B cell (primary cell): ENCODE measurements around the gene PPM1M. TPM values are rescaled to one million over a fixed set of nuclear protein-coding genes. Genes with fewer than 3 reads are reported as not detected.
A peak's percentile ranks its signal among the peaks of the same experiment; 100 is the strongest.

Source experiments
- ATAC-seq: fragments of 200-7000 bp; cut with Tn5 transposase; one replicate; pipeline ENCODE4 v1.10.0; 2021; ENCODE audit warnings: low read depth, mild to moderate bottlenecking, moderate number of reproducible peaks, moderate library complexity
- CTCF ChIA-PET: fragments of 350-600 bp; sonication (Branson Sonifier 250); formaldehyde crosslinking; loops from one replicate; lab custom pipeline; 2021; ENCODE audit warnings: antibody characterized with exemption, inconsistent platforms; lab: Charles Lee
- POLR2A ChIA-PET: fragments of 350-600 bp; sonication (Branson Sonifier 250); formaldehyde crosslinking; loops from one replicate; lab custom pipeline; 2021; ENCODE audit warnings: antibody characterized with exemption; lab: Charles Lee
- DNase-seq: peaks from one replicate; pipeline ENCODE4 v3.0.0; 2013
- H2AFZ ChIP-seq: 2 replicates; pipeline ENCODE4 v1.6.1; 2012; ENCODE audit warnings: mild to moderate bottlenecking, low read depth, low read length; ENCODE audit not compliant: insufficient read depth, poor library complexity, severe bottlenecking
- H3K27ac ChIP-seq, 2 donors: 1 replicate in 1 of 2; 2 replicates in 1 of 2; pipeline ENCODE4 v1.5.1; 2012 to 2013; ENCODE audit warnings: low read length in 2 of 2, mild to moderate bottlenecking in 2 of 2, moderate library complexity in 1 of 2
- H3K27me3 ChIP-seq, 4 experiments: fragments of 200-600 bp in 1 of 4; sonication (generic) in 1 of 4; replicated peaks in 1 of 4; 1 replicate in 2 of 4; 2 replicates in 2 of 4; pipeline versions ENCODE4 v1.6.1 to v1.7.0; 2013 to 2016; ENCODE audit warnings: low read length in 3 of 4, mild to moderate bottlenecking in 2 of 4, mixed read lengths in 1 of 4, moderate library complexity in 1 of 4; ENCODE audit not compliant: insufficient read depth in 4 of 4, control insufficient read depth in 3 of 4; ENCODE audit errors: control extremely low read depth in 1 of 4
- H3K36me3 ChIP-seq, 2 experiments: replicated peaks in 1 of 2; 1 replicate in 1 of 2; 2 replicates in 1 of 2; pipeline versions ENCODE4 v1.6.1 to v1.7.1; 2013; ENCODE audit warnings: low read length in 1 of 2; ENCODE audit not compliant: insufficient read depth in 2 of 2, control insufficient read depth in 1 of 2; ENCODE audit errors: control extremely low read depth in 1 of 2, extremely low read depth in 1 of 2
- H3K4me1 ChIP-seq, 2 donors: fragments of 200-600 bp in 1 of 2; sonication (generic) in 1 of 2; 1 replicate in 1 of 2; 2 replicates in 1 of 2; pipeline versions ENCODE4 v1.5.1 to v1.6.1; 2013 to 2017; ENCODE audit warnings: low read length in 2 of 2; ENCODE audit not compliant: control insufficient read depth in 2 of 2, insufficient read depth in 2 of 2
- H3K4me2 ChIP-seq: replicated peaks from 2 replicates; pipeline ENCODE3; 2012; ENCODE audit warnings: mild to moderate bottlenecking, low read depth, low read length; ENCODE audit not compliant: poor library complexity, severe bottlenecking
- H3K4me3 ChIP-seq, 5 experiments: fragments of 200-600 bp in 1 of 5; sonication (generic) in 1 of 5; 1 replicate in 3 of 5; 2 replicates in 2 of 5; pipeline versions ENCODE4 v1.5.1 to v1.7.0; 2011 to 2016; ENCODE audit warnings: low read length in 4 of 5, mild to moderate bottlenecking in 4 of 5, low read depth in 2 of 5, control low read depth in 1 of 5, moderate library complexity in 1 of 5; ENCODE audit not compliant: insufficient read depth in 1 of 5; ENCODE audit errors: control extremely low read depth in 1 of 5, extremely low read depth in 1 of 5
- H3K79me2 ChIP-seq: fragments of 200-600 bp; sonication (generic); one replicate; pipeline ENCODE4 v1.6.0; 2016; ENCODE audit warnings: low read length; ENCODE audit not compliant: control insufficient read depth, insufficient read depth
- H3K9ac ChIP-seq: fragments of 200-600 bp; sonication (generic); 2 replicates; pipeline ENCODE4 v1.6.1; 2017; ENCODE audit warnings: mild to moderate bottlenecking, low read length, moderate library complexity
- H3K9me3 ChIP-seq, 3 donors: one replicate each; pipeline versions ENCODE4 v1.6.1 to v1.7.1; 2013; ENCODE audit warnings: low read length in 2 of 3; ENCODE audit not compliant: control insufficient read depth in 2 of 3, insufficient read depth in 1 of 3; ENCODE audit errors: control extremely low read depth in 1 of 3
- H4K20me1 ChIP-seq: 2 replicates; pipeline ENCODE4 v1.6.0; 2012; ENCODE audit warnings: mild to moderate bottlenecking, low read length; ENCODE audit not compliant: insufficient read depth, control insufficient read depth, poor library complexity, severe bottlenecking
- H3K27ac Mint-ChIP-seq: one replicate; pipeline ENCODE4 v1.8.0; 2021; ENCODE audit warnings: mixed read lengths
- H3K27me3 Mint-ChIP-seq: one replicate; pipeline ENCODE4 v1.8.0; 2021; ENCODE audit warnings: mixed read lengths
- H3K4me1 Mint-ChIP-seq: one replicate; pipeline ENCODE4 v1.8.0; 2021; ENCODE audit warnings: mixed read lengths
- H3K4me3 Mint-ChIP-seq: one replicate; pipeline ENCODE4 v1.8.0; 2021; ENCODE audit warnings: mixed read lengths
- H3K9me3 Mint-ChIP-seq: one replicate; pipeline ENCODE4 v1.8.0; 2022; ENCODE audit warnings: mixed read lengths; ENCODE audit not compliant: insufficient read depth
- EZH2 ChIP-seq: IDR thresholded peaks from 2 replicates; pipeline ENCODE4 v1.6.1; 2012; ENCODE audit warnings: borderline replicate concordance, low read depth, mild to moderate bottlenecking, moderate library complexity, low read length; ENCODE audit not compliant: insufficient read depth, poor library complexity, severe bottlenecking
- WGBS: methylation state at CpG from one replicate; pipeline ENCODE4 v1.1.5; 2013; ENCODE audit warnings: missing lambda C conversion rate; ENCODE audit not compliant: insufficient coverage; 5-methylcytosine and 5-hydroxymethylcytosine counted together
- intact Hi-C: fragments of 100-400 bp; cut with micrococcal nuclease; formaldehyde crosslinking; loops from one replicate; pipeline ENCODE4 v1.10.0; 2022
- polyA plus RNA-seq: library from polyadenylated mRNA; depleted of rRNA; stranded (reverse); fragments of >200 nt; gene quantifications from 2 replicates; pipeline ENCODE4 v1.2.3, GENCODE V29; 2012
- total RNA-seq, 2 donors: library from RNA; stranded (reverse); fragments of 120-200 nt in 1 of 2; gene quantifications; 1 replicate in 1 of 2; 2 replicates in 1 of 2; pipeline versions ENCODE4 v1.2.3 to v1.2.4, GENCODE V29; 2013 to 2022
- TF ChIP-seq, protein P1 (sequence below): fragments of 200-600 bp; IDR thresholded peaks from one replicate; pipeline ENCODE4 v1.8.0; 2022; ENCODE audit warnings: antibody characterized with exemption, mild to moderate bottlenecking

Gene PPM1M
- total and polyA plus RNA-seq, 2 donors (not counting 1 experiment from before 2014, with no cell fraction given), result 45.0 to 65.2 TPM

DNA sequence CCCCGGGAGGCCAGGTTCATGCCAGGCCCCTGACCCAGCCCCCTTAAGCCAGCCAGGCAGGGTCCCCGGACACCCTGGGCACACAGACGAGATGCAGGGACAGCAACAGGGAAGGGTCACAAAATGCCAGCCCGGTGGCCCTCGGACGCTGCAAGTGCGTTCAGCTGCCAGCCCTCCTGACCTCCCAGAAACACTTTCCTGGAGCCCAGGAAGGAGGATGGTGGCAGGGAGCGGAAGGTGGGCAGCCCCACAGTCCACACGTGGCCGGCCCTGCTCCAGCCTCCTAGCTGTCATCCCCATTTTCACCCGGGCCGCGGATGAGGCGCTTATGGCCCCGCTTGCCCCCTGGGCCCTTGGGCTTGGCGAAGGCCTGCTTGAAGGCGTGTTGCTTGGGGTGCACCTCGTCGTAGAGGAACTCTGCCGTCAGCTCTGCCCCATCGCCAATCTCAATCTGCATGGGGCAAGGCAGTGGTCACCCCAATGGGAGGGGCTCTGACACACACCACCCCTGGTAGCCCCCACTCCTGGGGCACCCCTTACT, 16.7 kb upstream of the PPM1M start:
- no peak for ATAC-seq
- WGBS, result 97% methylated on average over 21 of the region's 21 CpGs
- Histone ChIP-seq H3K27me3 (no peaks in the 10 kb centered on the region), H4K20me1 (peaks cover 36% of the 10 kb centered on the region), H3K9me3 (no peaks in the 10 kb centered on the region), H3K27ac (no peak overlapping the region), H3K4me3 (no peak overlapping the region), H3K9ac (no peak overlapping the region), H3K79me2 (peaks cover 55% of the 10 kb centered on the region), H3K36me3 (peaks cover 3 to 57% of the 10 kb centered on the region in 2 experiments), H2AFZ (no peak overlapping the region), H3K4me1 (peaks cover 36 to 59% of the 10 kb centered on the region in 2 donors), H3K4me2 (no peak overlapping the region)
- Mint-ChIP-seq H3K27me3 (no peaks in the 10 kb centered on the region), H3K4me1 (peaks cover 58% of the 10 kb centered on the region), H3K27ac (peak overlapping the region; percentile 15), H3K9me3 (no peaks in the 10 kb centered on the region), H3K4me3 (no peak overlapping the region)
- TF ChIP-seq, protein P1, sequence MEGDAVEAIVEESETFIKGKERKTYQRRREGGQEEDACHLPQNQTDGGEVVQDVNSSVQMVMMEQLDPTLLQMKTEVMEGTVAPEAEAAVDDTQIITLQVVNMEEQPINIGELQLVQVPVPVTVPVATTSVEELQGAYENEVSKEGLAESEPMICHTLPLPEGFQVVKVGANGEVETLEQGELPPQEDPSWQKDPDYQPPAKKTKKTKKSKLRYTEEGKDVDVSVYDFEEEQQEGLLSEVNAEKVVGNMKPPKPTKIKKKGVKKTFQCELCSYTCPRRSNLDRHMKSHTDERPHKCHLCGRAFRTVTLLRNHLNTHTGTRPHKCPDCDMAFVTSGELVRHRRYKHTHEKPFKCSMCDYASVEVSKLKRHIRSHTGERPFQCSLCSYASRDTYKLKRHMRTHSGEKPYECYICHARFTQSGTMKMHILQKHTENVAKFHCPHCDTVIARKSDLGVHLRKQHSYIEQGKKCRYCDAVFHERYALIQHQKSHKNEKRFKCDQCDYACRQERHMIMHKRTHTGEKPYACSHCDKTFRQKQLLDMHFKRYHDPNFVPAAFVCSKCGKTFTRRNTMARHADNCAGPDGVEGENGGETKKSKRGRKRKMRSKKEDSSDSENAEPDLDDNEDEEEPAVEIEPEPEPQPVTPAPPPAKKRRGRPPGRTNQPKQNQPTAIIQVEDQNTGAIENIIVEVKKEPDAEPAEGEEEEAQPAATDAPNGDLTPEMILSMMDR, result no peak
- TF ChIP-seq EZH2, result no peak
- POLR2A ChIA-PET, result interaction anchor here (1.1 kb wide), 1 partner anchor 59 kb away, joined by 3 read pairs; the partner anchor contains the start of gene GLYCTK
- DNase-seq, result no peak
- intact Hi-C loops, result loop anchor here (5.0 to 10.0 kb wide), 2 partner anchors 174 to 228 kb away; partner anchors contain the start of genes DUSP7 and NISCH
- CTCF ChIA-PET, result interaction anchor here (1.4 to 18.5 kb wide), 5 partner anchors 7 to 110 kb away, joined by 7 to 237 read pairs (median 8); partner anchors contain the start of genes TLR9 and WDR82

DNA sequence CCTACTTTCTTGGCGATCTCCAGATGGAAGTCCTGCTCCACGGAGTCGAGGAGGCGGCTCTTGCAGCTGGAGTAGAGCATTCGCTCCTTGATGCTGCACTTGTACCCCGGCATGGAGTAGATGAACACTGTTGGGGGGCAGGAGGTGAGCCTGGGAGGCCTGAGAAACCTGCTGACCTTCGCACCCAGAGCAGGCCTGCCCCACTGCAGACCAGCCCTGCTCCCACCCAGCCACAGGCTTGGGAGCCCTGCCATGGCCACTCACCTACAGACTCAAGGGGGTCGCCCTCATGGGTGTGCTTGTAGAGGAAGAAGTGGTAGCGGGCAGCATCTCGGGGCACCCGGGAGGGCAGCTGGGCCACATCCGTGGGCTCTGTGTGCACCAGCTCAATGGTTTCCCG, 15.9 kb upstream of the PPM1M start:
- Histone ChIP-seq H3K36me3 (peaks cover 3 to 66% of the 10 kb centered on the region in 2 experiments), H3K4me1 (peaks cover 27 to 50% of the 10 kb centered on the region in 2 donors), H3K9ac (no peak overlapping the region), H2AFZ (no peak overlapping the region), H3K27ac (no peak overlapping the region), H3K4me2 (no peak overlapping the region), H3K9me3 (no peaks in the 10 kb centered on the region), H3K79me2 (peaks cover 55% of the 10 kb centered on the region), H4K20me1 (peaks cover 42% of the 10 kb centered on the region), H3K4me3 (no peak overlapping the region), H3K27me3 (no peaks in the 10 kb centered on the region)
- no peak overlapping the region for H3K27ac Mint-ChIP-seq
- ChIA-PET CTCF (interaction anchor here (1.4 to 18.5 kb wide), 6 partner anchors 8 to 109 kb away, joined by 7 to 237 read pairs (median 21); partner anchors contain the start of genes TLR9 and WDR82), POLR2A (interaction anchor here (2.7 kb wide), 1 partner anchor 9 kb away, joined by 9 read pairs; no protein-coding TSS in a partner anchor)
- no peaks in the 10 kb centered on the region for H3K27me3 Mint-ChIP-seq
- no peak overlapping the region for H3K4me3 Mint-ChIP-seq
- DNase-seq (no peak), ATAC-seq (no peak)
- H3K9me3 Mint-ChIP-seq, result no peaks in the 10 kb centered on the region
- TF ChIP-seq, protein P1, result no peak
- no peak for TF ChIP-seq EZH2
- H3K4me1 Mint-ChIP-seq, result peaks cover 52% of the 10 kb centered on the region
- WGBS, result 94% methylated on average over 11 of the region's 13 CpGs
- intact Hi-C loops, result loop anchor here (5.0 to 10.0 kb wide), 2 partner anchors 175 to 228 kb away; partner anchors contain the start of genes DUSP7 and NISCH
